Right atrium auricular region (tissue), 2 donors: ENCODE results near the gene AGTRAP. TPM values are rescaled to one million over a fixed set of nuclear protein-coding genes. Genes with fewer than 3 reads are reported as not detected.

ENCODE experiments used
- DNase-seq: peaks from one replicate; pipeline ENCODE4 v3.0.0-alpha.2; 2019; ENCODE audit warnings: low spot score
- H3K27ac ChIP-seq, 2 donors: fragments of 200-600 bp; sonication (generic); 1 replicate in 1 of 2; 2 replicates in 1 of 2; pipeline ENCODE4 v1.5.1; 2016 to 2019
- H3K27me3 ChIP-seq, 2 donors: fragments of 200-600 bp; sonication (generic); one replicate each; pipeline versions ENCODE4 v1.5.1 to v1.6.0; 2017 to 2019
- H3K36me3 ChIP-seq: fragments of 200-600 bp; sonication (generic); one replicate; pipeline ENCODE4 v1.5.1; 2016
- H3K4me1 ChIP-seq, 2 donors: fragments of 200-600 bp; sonication (generic); one replicate each; pipeline versions ENCODE4 v1.5.1 to v1.6.0; 2017 to 2019
- H3K4me3 ChIP-seq, 2 donors: fragments of 200-600 bp; sonication (generic); 1 replicate in 1 of 2; 2 replicates in 1 of 2; pipeline ENCODE4 v1.5.1; 2017 to 2019; ENCODE audit warnings: mild to moderate bottlenecking in 1 of 2, moderate library complexity in 1 of 2
- H3K9me3 ChIP-seq, 2 donors: fragments of 200-600 bp; sonication (generic); one replicate each; pipeline ENCODE4 v1.5.1; 2019
- CTCF ChIP-seq, 2 donors: fragments of 200-600 bp; sonication (generic); IDR thresholded peaks; one replicate each; pipeline ENCODE4 v1.5.1; 2019; ENCODE audit warnings: antibody characterized with exemption in 2 of 2
- total RNA-seq, 2 donors: library from RNA; depleted of rRNA; stranded (reverse); fragments of >200 nt; gene quantifications; one replicate each; pipeline ENCODE4 v1.1.0, GENCODE V29; 2016

AGTRAP gene
- total RNA-seq, 2 donors from 2014 or later, result 20.8 to 47.2 TPM

DNA sequence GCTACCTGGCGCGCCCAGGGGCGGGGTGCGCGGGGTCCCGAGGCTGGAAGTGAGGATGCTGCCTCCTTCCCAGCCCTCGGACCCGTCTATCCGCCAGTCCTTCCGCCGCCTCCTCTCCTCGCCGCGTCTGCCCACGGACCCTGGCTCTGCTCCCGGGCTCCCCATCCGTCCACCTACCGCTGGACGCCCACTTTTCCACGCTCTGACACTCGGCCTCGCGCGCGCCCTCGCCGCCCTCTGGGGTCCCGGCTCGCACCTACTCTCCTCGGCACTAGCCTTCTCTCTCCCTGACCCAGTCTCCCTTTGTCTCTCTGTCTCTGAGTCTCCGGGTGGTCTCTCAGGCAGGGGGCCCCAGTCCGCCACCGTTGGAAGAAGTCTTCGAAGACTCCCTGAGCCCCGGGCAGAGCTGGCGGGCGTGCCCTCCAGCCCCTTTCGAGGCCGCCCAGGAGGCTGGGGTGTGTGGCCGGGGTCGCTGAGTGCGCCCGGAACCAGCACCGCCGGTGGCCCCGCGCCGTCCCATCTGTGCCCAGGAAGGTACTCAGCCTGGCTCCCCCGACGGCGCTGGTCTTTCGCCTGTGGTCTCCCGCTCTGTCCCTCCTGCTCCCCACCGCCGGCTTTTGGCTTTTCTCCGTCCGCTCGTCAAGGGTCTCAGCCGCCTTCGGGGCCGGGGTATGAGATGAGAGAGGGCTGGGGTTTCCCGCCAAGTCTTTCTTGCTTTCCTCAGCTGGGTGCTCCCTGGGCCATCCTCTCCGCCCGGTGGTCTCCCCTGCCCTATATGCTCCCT, 43.8 kb upstream of the AGTRAP start:
- Histone ChIP-seq H3K36me3 (no peaks in the 10 kb centered on the region), H3K4me3 (peak overlapping the region in 1 of 2 donors; percentile 36), H3K27me3 (peaks cover 9 to 33% of the 10 kb centered on the region in 2 donors), H3K4me1 (peaks cover 0 to 31% of the 10 kb centered on the region in 2 donors), H3K9me3 (no peaks in the 10 kb centered on the region), H3K27ac (no peak overlapping the region)
- no peak for TF ChIP-seq CTCF (IDR thresholded peaks at IDR 0.05)
- no peak for DNase-seq

- peaks cover 9 to 33% of the 10 kb centered on the region in 2 donors for H3K27me3 ChIP-seq
- no peaks in the 10 kb centered on the region for H3K36me3 ChIP-seq
- peaks cover 0 to 31% of the 10 kb centered on the region in 2 donors for H3K4me1 ChIP-seq
Measured at GRCh38 chr1:11693024-11693590, 42.8 kb upstream of the AGTRAP start.

DNA sequence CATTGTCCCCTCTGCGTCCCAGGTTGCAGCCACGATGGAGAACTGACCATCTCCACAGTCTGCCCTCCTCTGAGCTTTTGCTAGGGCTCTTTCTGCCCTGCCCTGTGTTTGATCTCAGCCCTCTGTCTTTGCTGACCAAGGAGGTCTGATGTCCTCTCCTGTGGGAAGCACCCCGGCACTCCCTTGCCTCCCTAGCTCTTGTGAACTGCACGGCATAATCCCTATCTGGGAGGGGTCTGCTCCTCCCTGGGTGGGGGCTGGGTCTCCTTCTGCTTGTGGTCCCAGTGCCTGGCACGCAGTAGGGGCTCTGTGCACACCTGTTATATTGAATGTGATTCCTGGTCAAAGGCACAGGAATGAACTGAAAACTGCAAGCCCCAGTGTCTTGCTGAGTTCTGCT, 42.0 kb upstream of the AGTRAP start:
- Histone ChIP-seq H3K36me3 (no peaks in the 10 kb centered on the region), H3K4me1 (peaks cover 0 to 31% of the 10 kb centered on the region in 2 donors), H3K9me3 (no peaks in the 10 kb centered on the region), H3K27me3 (peaks cover 9 to 33% of the 10 kb centered on the region in 2 donors), H3K27ac (no peak overlapping the region), H3K4me3 (no peak overlapping the region)
- TF ChIP-seq CTCF (IDR thresholded peaks at IDR 0.05), result no peak
- DNase-seq, result no peak

More at GRCh38 chr1:11693024-11693590, 42.8 kb upstream of the AGTRAP start:
- H3K4me3 ChIP-seq, result no peak overlapping the region
- no peak for TF ChIP-seq CTCF (IDR thresholded peaks at IDR 0.05)
- no peak for DNase-seq
- H3K27ac ChIP-seq, result no peak overlapping the region
- no peaks in the 10 kb centered on the region for H3K9me3 ChIP-seq

GRCh38 chr1:11695861-11696260, 40.1 kb upstream of the AGTRAP start:
- Histone ChIP-seq H3K27me3 (peaks cover 8 to 27% of the 10 kb centered on the region in 2 donors), H3K27ac (no peak overlapping the region), H3K9me3 (no peaks in the 10 kb centered on the region), H3K36me3 (no peaks in the 10 kb centered on the region), H3K4me1 (peaks cover 0 to 26% of the 10 kb centered on the region in 2 donors), H3K4me3 (no peak overlapping the region)
- TF ChIP-seq CTCF (IDR thresholded peaks at IDR 0.05), result no peak
- no peak for DNase-seq

DNA sequence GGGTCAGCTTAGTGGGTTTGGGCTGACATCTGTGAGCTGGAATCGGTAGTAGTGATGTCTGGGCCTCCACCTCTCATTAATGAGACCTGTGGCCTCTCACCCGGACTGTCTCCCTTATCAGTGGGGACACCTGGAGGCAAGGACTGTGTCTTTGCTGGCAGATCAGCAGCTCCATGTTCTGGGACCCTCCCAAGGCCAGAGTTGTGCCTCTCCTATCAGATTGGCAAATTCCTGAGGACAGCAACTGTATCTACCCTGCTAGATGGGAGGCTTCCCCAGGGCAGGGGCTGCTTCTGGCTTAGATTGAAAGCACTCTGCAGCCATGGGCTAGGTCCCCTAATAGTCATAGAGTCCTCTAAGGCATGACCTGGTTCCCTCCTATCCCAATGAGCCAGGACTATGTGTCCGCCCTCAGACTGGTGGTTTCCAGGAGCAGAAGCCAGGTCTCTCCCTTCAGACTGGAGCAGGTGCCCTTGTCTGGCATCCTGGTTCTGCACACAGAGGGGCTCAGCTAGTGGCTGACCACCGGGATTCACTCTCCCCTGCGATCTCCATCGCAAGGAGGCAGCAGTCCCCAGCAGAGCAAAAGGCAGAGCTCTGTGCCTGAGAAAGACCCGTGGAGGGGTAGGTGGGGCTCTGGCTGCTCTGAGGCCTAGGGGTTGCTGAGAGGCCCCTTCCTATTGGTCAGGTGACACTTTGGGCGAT, 38.6 kb upstream of the AGTRAP start:
- peaks cover 0 to 21% of the 10 kb centered on the region in 2 donors for H3K4me1 ChIP-seq
- no peak for TF ChIP-seq CTCF (IDR thresholded peaks at IDR 0.05)
- H3K27ac ChIP-seq, result no peak overlapping the region
- no peaks in the 10 kb centered on the region for H3K36me3 ChIP-seq
- DNase-seq, result no peak
- peaks cover 6 to 13% of the 10 kb centered on the region in 2 donors for H3K27me3 ChIP-seq
- H3K4me3 ChIP-seq, result no peak overlapping the region
- no peaks in the 10 kb centered on the region for H3K9me3 ChIP-seq
